GM12878 (cell line): ENCODE data around the gene TACC2. TPM values are rescaled to one million over a fixed set of nuclear protein-coding genes. Genes with fewer than 3 reads are reported as not detected.

Experiments
- ATAC-seq: fragments of 200-7000 bp; cut with Tn5 transposase; 3 replicates; pipeline ENCODE4 v1.9.1; 2020; ENCODE audit warnings: mild to moderate bottlenecking, moderate library complexity
- BruUV-seq: library from RNA; stranded (reverse); fragments of 400-500 nt; replicated peaks from 2 replicates; lab custom pipeline; 2021; lab: Mats Ljungman, UMichigan
- CTCF ChIA-PET: fragments of 300-600 bp; sonication (Branson Sonifier 250); formaldehyde crosslinking; extraction: SDS; loops from one replicate; lab custom pipeline; 2021; ENCODE audit warnings: inconsistent platforms; lab: Yijun Ruan, JAX
- POLR2A ChIA-PET: fragments of 350-600 bp; formaldehyde crosslinking; extraction: SDS; loops from one replicate; lab custom pipeline; 2021; ENCODE audit warnings: inconsistent platforms; lab: Charles Lee
- RAD21 ChIA-PET: fragments of 300-600 bp; sonication (Branson Sonifier 250); formaldehyde crosslinking; loops from one replicate; lab custom pipeline; 2023; ENCODE audit warnings: antibody characterized with exemption; ENCODE audit not compliant: unreplicated experiment; lab: Charles Lee
- SMC1A ChIA-PET: fragments of 300-600 bp; sonication (Branson Sonifier 250); formaldehyde crosslinking; loops from one replicate; lab custom pipeline; 2023; ENCODE audit not compliant: unreplicated experiment, uncharacterized antibody; lab: Charles Lee
- DNase-seq: peaks from one replicate; pipeline ENCODE4 v3.0.0-alpha.2; 2011; ENCODE audit warnings: low read depth, low spot score
- FAIRE-seq: peaks from 3 replicates; lab custom pipeline; 2011; peaks lifted over from hg19 to GRCh38; lab: Jason Lieb, UNC
- H2AFZ ChIP-seq: 2 replicates; pipeline ENCODE4 v1.6.0; 2011; ENCODE audit warnings: low read depth, low read length, control low read depth; ENCODE audit not compliant: control insufficient read depth
- H3K27ac ChIP-seq: 2 replicates; pipeline ENCODE4 v1.5.1; 2011; ENCODE audit warnings: control low read depth; ENCODE audit not compliant: control insufficient read depth, insufficient read depth
- H3K27me3 ChIP-seq, 2 experiments: replicated peaks in 1 of 2; 2 replicates each; pipeline versions ENCODE4 v1.6.0 to v1.6.1; 2011; ENCODE audit warnings: low read length in 1 of 2; ENCODE audit not compliant: control insufficient read depth in 2 of 2, insufficient read depth in 2 of 2
- H3K36me3 ChIP-seq, 2 experiments: 2 replicates each; pipeline ENCODE4 v1.5.1; 2011; ENCODE audit warnings: low read length in 1 of 2; ENCODE audit not compliant: control insufficient read depth in 2 of 2, insufficient read depth in 2 of 2
- H3K4me1 ChIP-seq: 2 replicates; pipeline ENCODE4 v1.6.1; 2011; ENCODE audit warnings: mild to moderate bottlenecking, low read length, moderate library complexity, mixed read lengths; ENCODE audit not compliant: control insufficient read depth, insufficient read depth
- H3K4me2 ChIP-seq: 2 replicates; pipeline ENCODE4 v1.6.0; 2011; ENCODE audit warnings: control low read depth; ENCODE audit not compliant: control insufficient read depth, insufficient read depth
- H3K4me3 ChIP-seq: fragments of 200-600 bp; sonication (generic); 2 replicates; pipeline ENCODE4 v1.5.1; 2016
- H3K79me2 ChIP-seq: 2 replicates; pipeline ENCODE4 v1.6.0; 2011; ENCODE audit warnings: low read length; ENCODE audit not compliant: control insufficient read depth, insufficient read depth
- H3K9ac ChIP-seq: 2 replicates; pipeline ENCODE4 v1.8.0; 2011; ENCODE audit warnings: low read length, control low read depth, mixed read lengths; ENCODE audit not compliant: control insufficient read depth, insufficient read depth
- H3K9me3 ChIP-seq: replicated peaks from 3 replicates; pipeline ENCODE4 v1.5.1; 2011; ENCODE audit warnings: mild to moderate bottlenecking, low read length; ENCODE audit not compliant: control insufficient read depth, insufficient read depth
- H4K20me1 ChIP-seq: 2 replicates; pipeline ENCODE4 v1.6.0; 2011; ENCODE audit not compliant: control insufficient read depth, insufficient read depth
- ATF3 ChIP-seq: IDR thresholded peaks from 2 replicates; pipeline ENCODE4 v1.6.1; 2011; ENCODE audit warnings: low read depth, mild to moderate bottlenecking, low read length, moderate library complexity, borderline replicate concordance; ENCODE audit errors: extremely low read depth
- DPF2 ChIP-seq: fragments of 450-650 bp; IDR thresholded peaks from 2 replicates; pipeline ENCODE4 v1.6.1; 2017; ENCODE audit warnings: mild to moderate bottlenecking
- EZH2 ChIP-seq: IDR thresholded peaks from 2 replicates; pipeline ENCODE4 v1.6.1; 2012; ENCODE audit warnings: low read depth, mild to moderate bottlenecking, control low read depth, inconsistent platforms, low read length, borderline replicate concordance; ENCODE audit not compliant: control insufficient read depth
- KDM1A ChIP-seq: fragments of 200-600 bp; sonication (generic); IDR thresholded peaks from 2 replicates; pipeline ENCODE4 v1.6.1; 2016; ENCODE audit warnings: borderline replicate concordance
- NR2C1 ChIP-seq: fragments of 450-650 bp; IDR thresholded peaks from 2 replicates; pipeline ENCODE4 v1.6.1; 2017; ENCODE audit warnings: antibody characterized with exemption, mild to moderate bottlenecking, moderate library complexity
- PAX5 ChIP-seq: IDR thresholded peaks from 2 replicates; pipeline ENCODE4 v1.6.1; 2011; ENCODE audit warnings: low read depth, low read length, borderline replicate concordance
- POLR2A ChIP-seq: IDR thresholded peaks from 2 replicates; pipeline ENCODE4 v1.6.1; 2011; ENCODE audit warnings: low read depth, mild to moderate bottlenecking, low read length
- POLR2AphosphoS2 ChIP-seq: IDR thresholded peaks from 2 replicates; pipeline ENCODE4 v1.6.1; 2011; ENCODE audit warnings: low read depth, mild to moderate bottlenecking, low read length, improper control_type of control experiment, moderate library complexity
- RB1 ChIP-seq: fragments of 450-650 bp; formaldehyde crosslinking; IDR thresholded peaks from 2 replicates; pipeline ENCODE4 v1.6.1; 2017; ENCODE audit warnings: mild to moderate bottlenecking, borderline replicate concordance
- SIX5 ChIP-seq: IDR thresholded peaks from 2 replicates; pipeline ENCODE4 v1.6.1; 2011; ENCODE audit warnings: mild to moderate bottlenecking, low read depth, low read length, moderate library complexity; ENCODE audit not compliant: severe bottlenecking
- TCF12 ChIP-seq: IDR thresholded peaks from 2 replicates; pipeline ENCODE4 v1.6.1; 2011; ENCODE audit warnings: low read depth, mild to moderate bottlenecking, low read length
- YY1 ChIP-seq: IDR thresholded peaks from 2 replicates; pipeline ENCODE4 v1.6.1; 2011; ENCODE audit warnings: low read depth, mild to moderate bottlenecking, low read length
- ZNF24 ChIP-seq: fragments of 450-650 bp; IDR thresholded peaks from 2 replicates; pipeline ENCODE4 v1.6.1; 2017; ENCODE audit warnings: antibody characterized with exemption, mild to moderate bottlenecking
- ZNF274 ChIP-seq: IDR thresholded peaks from one replicate; pipeline ENCODE4 v1.8.0; 2011; ENCODE audit not compliant: insufficient read length, insufficient read depth
- WGBS: methylation state at CpG from one replicate; pipeline ENCODE4 v1.1.6; 2016; ENCODE audit warnings: low lambda C conversion rate; ENCODE audit not compliant: insufficient replicate concordance, insufficient coverage; ENCODE audit errors: missing lambda C conversion rate; 5-methylcytosine and 5-hydroxymethylcytosine counted together
- in situ Hi-C: fragments of 300-500 bp; cut with MboI; formaldehyde crosslinking; loops from 9 replicates; pipeline ENCODE4 v1.14.3; 2018; ENCODE audit warnings: mixed read lengths
- intact Hi-C: fragments of 100-400 bp; cut with micrococcal nuclease; formaldehyde crosslinking; loops from one replicate; pipeline ENCODE4 v1.14.2; 2022; ENCODE audit not compliant: unreplicated experiment
- polyA plus RNA-seq, 11 experiments: library from polyadenylated mRNA; depleted of rRNA in 4 of 11; unstranded in 6 of 11; stranded (reverse) in 5 of 11; fragments of >200 nt; fragmentation: Nextera tagmentation in 4 of 11; fragmentation: Illumina TruSeq in 1 of 11; extraction: Ambion mirVana in 4 of 11; extraction: Trizol in 1 of 11; gene quantifications; 1 replicate in 1 of 11; 2 replicates in 10 of 11; pipeline versions ENCODE4 v1.2.1 to v1.2.3, GENCODE V29; 2011 to 2016; ENCODE audit warnings: inconsistent platforms in 2 of 11, missing spikeins in 2 of 11, low read depth in 1 of 11
- total RNA-seq, 4 experiments: library from RNA; depleted of rRNA in 3 of 4; stranded (reverse); fragments of >200 nt in 3 of 4; fragmentation: Illumina TruSeq in 1 of 4; extraction: Trizol in 1 of 4; gene quantifications; 2 replicates each; pipeline versions ENCODE4 v1.2.1 to v1.2.3, GENCODE V29; 2013 to 2021
- TF ChIP-seq, protein P1 (sequence below): fragments of 450-650 bp; IDR thresholded peaks from 2 replicates; pipeline ENCODE4 v1.6.1; 2017; ENCODE audit warnings: antibody characterized with exemption, mild to moderate bottlenecking, moderate library complexity
- TF ChIP-seq, protein P2 (sequence below): fragments of 450-650 bp; IDR thresholded peaks from 2 replicates; pipeline ENCODE4 v1.6.1; 2017; ENCODE audit warnings: mild to moderate bottlenecking

The TACC2 gene
- total and polyA plus RNA-seq, 10 of the 15 experiments (the other 5 are each of a cell fraction or from before 2014, with no cell fraction given), result 0.07 to 0.64 (median 0.13) TPM; not detected in 5

DNA sequence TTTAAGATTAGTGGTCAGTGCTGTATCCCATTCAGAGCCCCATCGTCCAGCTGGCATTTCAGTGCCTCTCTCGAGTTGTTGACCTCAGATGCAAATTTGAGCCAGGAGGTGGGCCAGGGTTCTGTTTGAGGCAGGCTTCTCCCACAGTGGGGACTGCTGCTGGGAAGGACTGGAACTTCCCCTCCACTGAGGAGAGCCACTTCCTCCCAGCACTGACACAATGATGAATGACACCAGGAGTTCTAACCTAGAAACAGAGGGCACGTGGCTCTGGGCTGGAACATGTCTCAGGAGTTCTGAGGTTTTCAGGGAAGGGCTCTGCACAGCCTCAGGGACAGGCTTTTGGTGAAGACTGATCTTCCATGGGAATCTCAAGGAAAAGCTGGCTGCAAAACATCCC lies 263.8 kb downstream of the TACC2 start (continued):
- no peak for TF ChIP-seq TCF12
- TF ChIP-seq, all 136 proteins: peak for 0

- no peak overlapping the region for H3K27ac ChIP-seq
- ATAC-seq, result no peak
- H3K27me3 ChIP-seq, result no peaks in the 10 kb centered on the region; a peak in 1 of 4 replicates
- H3K4me3 ChIP-seq, result no peak overlapping the region
- H3K9ac ChIP-seq, result no peak overlapping the region
- no peaks in the 10 kb centered on the region for H3K9me3 ChIP-seq
- H2AFZ ChIP-seq, result no peak overlapping the region
- ChIA-PET POLR2A (no interaction called here), CTCF (no interaction called here)
- H3K79me2 ChIP-seq, result no peaks in the 10 kb centered on the region
- intact Hi-C loops, result no loop called here
- DNase-seq, result no peak
- no peak for FAIRE-seq
- no peaks in the 10 kb centered on the region for H3K36me3 ChIP-seq
- no peak for TF ChIP-seq EZH2
- TF ChIP-seq, protein P1, sequence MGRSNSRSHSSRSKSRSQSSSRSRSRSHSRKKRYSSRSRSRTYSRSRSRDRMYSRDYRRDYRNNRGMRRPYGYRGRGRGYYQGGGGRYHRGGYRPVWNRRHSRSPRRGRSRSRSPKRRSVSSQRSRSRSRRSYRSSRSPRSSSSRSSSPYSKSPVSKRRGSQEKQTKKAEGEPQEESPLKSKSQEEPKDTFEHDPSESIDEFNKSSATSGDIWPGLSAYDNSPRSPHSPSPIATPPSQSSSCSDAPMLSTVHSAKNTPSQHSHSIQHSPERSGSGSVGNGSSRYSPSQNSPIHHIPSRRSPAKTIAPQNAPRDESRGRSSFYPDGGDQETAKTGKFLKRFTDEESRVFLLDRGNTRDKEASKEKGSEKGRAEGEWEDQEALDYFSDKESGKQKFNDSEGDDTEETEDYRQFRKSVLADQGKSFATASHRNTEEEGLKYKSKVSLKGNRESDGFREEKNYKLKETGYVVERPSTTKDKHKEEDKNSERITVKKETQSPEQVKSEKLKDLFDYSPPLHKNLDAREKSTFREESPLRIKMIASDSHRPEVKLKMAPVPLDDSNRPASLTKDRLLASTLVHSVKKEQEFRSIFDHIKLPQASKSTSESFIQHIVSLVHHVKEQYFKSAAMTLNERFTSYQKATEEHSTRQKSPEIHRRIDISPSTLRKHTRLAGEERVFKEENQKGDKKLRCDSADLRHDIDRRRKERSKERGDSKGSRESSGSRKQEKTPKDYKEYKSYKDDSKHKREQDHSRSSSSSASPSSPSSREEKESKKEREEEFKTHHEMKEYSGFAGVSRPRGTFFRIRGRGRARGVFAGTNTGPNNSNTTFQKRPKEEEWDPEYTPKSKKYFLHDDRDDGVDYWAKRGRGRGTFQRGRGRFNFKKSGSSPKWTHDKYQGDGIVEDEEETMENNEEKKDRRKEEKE, result no peak
- no peak for TF ChIP-seq YY1
- TF ChIP-seq POLR2A, result no peak
- TF ChIP-seq RB1, result no peak
- TF ChIP-seq, protein P2, sequence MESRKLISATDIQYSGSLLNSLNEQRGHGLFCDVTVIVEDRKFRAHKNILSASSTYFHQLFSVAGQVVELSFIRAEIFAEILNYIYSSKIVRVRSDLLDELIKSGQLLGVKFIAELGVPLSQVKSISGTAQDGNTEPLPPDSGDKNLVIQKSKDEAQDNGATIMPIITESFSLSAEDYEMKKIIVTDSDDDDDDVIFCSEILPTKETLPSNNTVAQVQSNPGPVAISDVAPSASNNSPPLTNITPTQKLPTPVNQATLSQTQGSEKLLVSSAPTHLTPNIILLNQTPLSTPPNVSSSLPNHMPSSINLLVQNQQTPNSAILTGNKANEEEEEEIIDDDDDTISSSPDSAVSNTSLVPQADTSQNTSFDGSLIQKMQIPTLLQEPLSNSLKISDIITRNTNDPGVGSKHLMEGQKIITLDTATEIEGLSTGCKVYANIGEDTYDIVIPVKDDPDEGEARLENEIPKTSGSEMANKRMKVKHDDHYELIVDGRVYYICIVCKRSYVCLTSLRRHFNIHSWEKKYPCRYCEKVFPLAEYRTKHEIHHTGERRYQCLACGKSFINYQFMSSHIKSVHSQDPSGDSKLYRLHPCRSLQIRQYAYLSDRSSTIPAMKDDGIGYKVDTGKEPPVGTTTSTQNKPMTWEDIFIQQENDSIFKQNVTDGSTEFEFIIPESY, result no peak
- no peak for TF ChIP-seq KDM1A
- TF ChIP-seq SIX5, result no peak
- TF ChIP-seq POLR2AphosphoS2, result no peak
- no peak for TF ChIP-seq DPF2
- TF ChIP-seq NR2C1, result no peak
- no peak for TF ChIP-seq ZNF24
- no peak for TF ChIP-seq ATF3
- TF ChIP-seq ZNF274, result no peak
- TF ChIP-seq PAX5, result no peak
- TF ChIP-seq, all 136 proteins: peak for 0
- Histone ChIP-seq H4K20me1 (no peaks in the 10 kb centered on the region), H3K4me1 (no peaks in the 10 kb centered on the region), H3K4me2 (no peak overlapping the region)
- in situ Hi-C loops, result no loop called here
- SMC1A ChIA-PET, result no interaction called here
- BruUV-seq, result no TSS peak
- RAD21 ChIA-PET, result no interaction called here
- WGBS, result 0% methylated on average over 2 of the region's 2 CpGs
Observed at GRCh38 chr10:122253605-122254004, 264.6 kb downstream of the TACC2 start.
